CD4-positive, alpha-beta T cell treated with Interleukin-1 beta for 1 hour (primary cell): ENCODE results near the gene CARMIL1.
A peak's percentile ranks its signal among the peaks of the same experiment; 100 is the strongest.
"Not testable (repeated sequence)": the region's sequence is repeated elsewhere in the genome, so short reads cannot be mapped to it uniquely, and the experiment has no call there.

Source experiments
- DNase-seq, 2 donors: peaks; one replicate each; pipeline ENCODE4 v3.0.0-alpha.2; 2020 to 2022

CARMIL1 gene

DNA sequence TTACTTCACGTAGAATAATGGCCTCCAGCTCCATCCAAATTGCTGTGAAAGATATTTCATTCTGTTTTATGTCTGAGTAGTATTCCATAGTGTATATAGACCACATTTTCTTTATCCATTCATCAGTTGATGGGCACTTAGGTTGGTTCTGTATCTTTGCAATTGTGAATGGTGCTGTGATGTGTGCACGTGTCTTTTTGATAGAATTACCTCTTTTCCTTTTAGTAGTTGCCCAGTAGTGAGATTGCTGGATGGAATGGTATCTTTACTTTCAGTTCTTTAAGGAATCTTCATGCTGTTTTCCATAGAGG lies 91.8 kb downstream of the CARMIL1 start:
- DNase-seq = no peak

DNA sequence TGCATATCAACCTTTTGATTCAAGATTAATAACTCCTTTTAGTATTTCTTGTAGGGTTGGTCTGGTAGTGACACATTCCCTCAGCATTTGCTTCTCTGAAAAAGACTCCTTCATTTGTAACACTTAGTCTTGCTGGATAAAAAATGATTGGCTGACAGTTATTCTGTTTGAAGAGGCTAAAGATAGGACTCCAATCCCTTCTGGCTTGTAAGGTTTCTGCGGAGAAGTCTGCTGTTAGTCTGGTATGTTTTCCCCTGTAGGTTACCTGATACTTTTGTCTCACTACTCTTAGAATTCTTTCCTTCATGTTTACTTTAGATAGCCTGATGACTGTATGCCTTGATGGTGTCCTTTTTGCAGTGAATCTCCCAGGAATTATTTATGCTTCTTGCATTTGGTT lies 96.0 kb downstream of the CARMIL1 start:
- no peak for DNase-seq

DNA sequence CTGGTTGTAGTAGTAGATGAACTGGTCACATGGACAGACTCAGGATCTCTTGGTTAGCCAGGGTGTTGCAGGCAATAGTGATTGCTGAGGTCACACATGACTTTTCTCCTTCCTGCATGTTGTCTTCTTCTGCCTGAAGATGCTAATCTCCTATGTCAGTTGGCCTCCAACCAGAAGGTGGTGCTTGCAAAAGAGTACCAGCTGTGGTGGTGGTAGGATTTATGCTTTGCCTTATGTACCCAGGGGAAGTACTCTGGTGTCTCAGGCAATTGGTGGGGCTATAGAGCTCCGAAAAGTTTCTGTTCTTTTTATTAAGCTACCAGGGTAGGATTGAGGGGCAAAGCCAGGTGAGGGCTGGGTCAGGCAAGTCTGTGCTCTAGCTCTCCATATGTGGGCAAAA lies 98.5 kb downstream of the CARMIL1 start:
- no peak for DNase-seq

DNA sequence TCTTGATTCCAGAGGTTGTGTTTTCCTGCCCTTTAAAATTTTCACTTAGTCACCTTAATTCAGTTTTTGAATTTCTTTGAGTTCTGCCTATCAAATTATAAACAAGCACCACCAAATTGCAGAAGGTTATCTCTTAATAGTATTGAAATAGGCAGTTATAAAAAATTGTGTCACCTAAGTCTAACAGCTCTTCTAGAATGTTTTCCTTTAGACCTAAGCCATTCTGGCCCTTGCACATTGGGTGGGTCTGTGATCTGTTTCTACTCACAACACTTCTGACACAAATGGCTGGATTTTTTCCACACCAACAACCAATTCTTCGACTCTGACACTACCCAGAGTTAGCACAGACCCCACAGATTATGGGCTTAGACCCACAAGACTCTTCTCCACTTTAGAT lies 101.9 kb downstream of the CARMIL1 start:
- no peak for DNase-seq

DNA sequence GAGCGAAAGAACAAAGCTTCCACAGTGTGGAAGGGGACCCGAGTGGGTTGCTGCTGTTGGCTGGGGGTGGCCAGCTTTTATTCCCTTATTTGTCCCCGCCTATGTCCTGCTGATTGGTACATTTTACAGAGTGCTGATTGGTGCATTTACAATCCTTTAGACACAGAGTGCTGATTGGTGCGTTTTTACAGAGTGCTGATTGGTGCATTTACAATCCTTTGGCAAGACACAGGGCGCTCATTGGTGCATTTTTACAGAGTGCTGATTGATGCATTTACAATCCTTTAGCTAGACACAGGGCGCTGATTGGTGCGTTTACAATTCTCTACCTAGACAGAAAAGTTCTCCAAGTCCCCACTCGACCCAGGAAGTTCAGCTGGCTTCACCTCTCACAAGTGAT lies 103.3 kb downstream of the CARMIL1 start:
- not testable (repeated sequence) for DNase-seq

DNA sequence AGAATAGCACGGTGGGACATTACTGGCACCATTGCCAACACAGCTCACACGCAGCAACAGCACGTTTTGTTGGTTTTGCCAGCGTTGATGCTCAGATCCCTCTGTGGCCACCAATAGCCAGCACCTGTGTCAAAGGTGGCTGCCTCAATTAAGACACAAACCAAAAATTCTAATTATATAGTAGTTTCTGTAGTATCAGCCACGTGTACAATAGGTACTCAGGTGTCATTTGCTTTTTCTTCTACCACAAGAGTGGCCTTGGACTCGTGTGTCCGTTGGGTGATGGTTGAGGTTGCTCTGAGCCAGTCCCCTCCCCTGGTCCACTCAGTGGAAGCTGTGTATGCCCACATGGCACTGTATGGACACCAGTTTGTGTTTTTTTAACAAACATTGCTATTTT lies 105.1 kb downstream of the CARMIL1 start:
- no peak for DNase-seq

DNA sequence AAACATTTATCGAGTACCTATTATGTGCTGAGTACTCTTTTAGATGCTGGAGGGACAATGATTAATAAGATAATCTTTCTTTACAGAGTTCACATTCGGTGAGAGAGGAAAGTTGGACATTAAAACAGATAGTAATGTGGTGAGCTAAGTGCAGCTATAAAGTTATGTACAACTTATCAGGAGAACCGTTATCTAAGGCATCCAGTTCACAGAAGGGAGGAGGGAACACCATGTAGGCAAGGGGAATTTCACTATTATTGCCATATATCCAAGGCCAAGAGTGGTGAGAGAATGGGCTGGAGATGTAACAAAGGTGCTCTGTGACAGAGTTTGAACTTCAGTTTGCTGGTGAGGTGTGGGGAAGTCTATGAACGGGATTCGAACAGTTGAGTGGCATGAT lies 105.8 kb downstream of the CARMIL1 start:
- no peak for DNase-seq

DNA sequence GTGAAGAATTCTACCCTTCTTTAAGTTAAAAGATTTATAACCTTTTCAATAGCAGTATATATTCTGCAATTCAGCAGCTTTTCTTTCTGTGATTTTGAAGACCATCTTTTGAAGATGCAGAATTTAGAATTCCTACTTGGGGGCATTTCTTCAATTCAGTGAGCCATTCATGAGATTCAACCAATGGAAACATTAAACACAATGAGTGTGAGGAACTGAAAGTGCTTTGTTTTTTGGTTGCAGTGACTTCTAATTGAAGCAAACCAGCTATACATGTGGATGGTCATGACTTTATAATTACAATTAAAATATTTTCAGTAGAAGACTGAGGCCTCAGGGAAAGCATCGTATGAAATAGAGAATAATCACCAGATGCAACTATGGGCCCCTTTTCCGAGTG lies 108.3 kb downstream of the CARMIL1 start:
- no peak for DNase-seq

DNA sequence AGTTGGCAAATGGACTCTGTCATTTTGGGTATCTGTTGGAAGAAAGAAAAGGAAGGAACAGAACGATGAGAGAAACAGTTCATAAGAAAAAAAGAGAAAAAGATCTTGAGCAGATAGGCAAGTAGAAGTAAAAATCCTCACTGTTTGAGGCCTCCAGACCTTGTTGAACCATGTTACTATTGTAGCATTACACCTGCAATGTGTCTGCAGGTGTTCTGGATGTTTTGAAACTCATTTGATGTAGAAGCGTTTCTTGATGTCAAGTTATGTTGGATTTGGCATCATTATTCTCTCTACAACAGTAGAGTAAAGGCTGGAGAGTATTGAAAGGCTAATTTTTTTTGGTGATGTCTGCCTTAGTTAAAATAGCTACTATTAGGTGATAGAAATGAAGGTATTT lies 108.7 kb downstream of the CARMIL1 start:
- no peak for DNase-seq

DNA sequence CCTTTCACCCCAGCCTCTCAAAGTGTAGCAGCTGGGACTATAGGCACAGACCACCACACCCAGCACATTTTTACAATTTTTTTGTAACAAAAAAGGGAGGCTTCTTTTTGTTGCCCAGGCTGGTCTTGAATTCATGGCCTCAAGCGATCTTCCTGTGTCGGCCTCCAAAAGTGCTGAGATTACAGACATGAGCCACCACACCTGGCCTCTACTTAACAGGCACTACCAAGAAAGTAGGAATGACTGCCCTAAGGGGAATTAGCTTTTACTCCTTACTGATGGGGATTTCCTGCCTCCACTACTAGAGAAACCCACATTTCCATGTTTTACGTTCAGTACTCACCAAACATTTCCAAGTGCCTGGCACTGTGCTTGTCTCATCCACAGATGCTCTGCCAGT lies 109.6 kb downstream of the CARMIL1 start:
- no peak for DNase-seq

DNA sequence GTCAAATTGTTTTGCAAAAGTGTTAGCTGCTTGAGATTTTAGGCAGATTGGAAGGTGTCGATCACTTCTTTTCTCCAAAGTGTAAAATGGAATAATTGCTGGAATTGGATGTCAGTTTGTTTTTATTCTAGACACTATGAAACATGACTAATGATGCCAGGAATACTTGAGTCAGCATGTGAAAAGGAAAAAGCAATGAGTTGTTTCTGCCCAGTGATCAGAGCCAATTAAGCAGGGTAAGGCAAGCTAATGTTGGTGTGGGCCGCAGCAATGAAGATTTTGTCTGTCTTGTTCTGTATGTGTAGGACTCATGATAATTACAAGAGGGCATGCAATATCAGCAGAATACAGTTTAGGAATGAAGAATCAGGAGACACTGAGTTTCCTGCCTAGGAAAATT lies 110.3 kb downstream of the CARMIL1 start:
- no peak for DNase-seq

DNA sequence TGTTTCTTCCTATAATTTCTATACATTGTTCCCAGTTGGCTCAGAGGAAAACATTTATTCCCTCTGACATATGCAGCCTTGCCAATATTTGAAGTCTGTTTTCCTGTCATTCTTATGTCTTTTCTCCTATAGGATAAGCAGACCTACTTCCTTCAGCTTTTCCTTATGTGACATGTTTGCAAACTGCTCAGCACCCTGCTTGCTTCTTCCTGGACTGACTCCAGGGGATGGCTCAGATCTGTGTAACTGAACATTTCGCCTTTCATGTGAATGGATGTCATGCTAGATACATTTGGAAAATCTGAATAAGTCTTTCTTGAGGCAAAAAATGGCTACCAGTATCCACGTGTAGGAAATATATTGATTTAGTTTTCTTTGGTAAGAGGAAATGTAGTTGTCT lies 113.2 kb downstream of the CARMIL1 start:
- no peak for DNase-seq

DNA sequence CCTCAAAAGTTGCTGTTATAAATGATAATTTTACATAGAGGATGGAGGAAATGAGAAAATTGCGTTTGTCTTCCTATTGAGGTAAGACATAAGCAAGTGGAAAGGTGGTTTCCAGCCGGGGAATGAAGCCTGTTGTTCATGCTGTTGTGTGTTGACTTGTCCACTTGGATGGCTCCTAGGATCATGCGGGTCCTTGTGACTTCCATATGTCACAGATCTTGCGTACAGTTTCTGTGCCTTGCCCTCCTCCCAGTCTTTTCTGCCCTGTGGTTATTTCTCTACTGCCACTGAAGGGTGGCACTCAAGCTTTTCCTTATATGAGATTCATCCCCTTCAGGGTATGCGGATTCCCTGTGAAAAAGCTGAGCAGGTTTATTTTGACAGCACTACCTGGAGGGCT lies 116.6 kb downstream of the CARMIL1 start:
- DNase-seq = no peak

DNA sequence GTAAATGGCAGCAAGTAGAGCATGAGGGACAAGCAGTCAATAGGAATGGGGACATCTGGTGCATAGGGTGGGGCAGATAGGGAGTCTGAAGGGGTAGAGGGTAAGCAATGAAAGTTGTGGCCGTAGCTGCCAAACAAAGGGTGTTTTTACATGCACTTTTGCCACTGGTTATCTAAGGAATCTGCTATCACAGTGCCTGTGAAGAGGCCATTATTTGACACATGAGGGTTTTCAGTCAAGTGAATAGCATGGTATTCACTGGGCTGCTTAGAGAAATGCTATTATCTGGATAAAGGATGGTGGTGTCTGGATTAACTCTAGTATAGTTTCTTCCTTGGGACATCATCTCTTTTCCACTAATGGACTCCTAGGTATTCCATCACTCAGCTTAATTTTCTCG lies 118.2 kb downstream of the CARMIL1 start:
- no peak for DNase-seq

DNA sequence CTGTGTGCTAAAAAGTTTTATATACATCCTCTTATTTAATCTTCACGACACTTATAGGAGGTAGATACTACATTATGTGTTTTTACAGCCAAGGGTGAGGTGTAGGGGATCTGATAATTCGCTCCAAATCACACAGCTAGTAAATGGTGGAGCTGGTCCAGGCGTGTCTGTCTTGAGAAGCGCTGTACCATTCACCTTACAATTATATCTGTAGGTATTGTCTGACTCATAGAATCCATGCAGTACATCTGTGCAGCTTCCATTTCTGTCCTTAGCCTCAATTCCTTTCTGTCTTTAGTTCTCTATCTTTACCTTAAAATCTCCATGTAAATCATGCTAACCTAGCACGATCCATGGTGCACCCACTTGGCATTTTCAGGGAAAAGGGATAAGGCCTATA lies 120.7 kb downstream of the CARMIL1 start:
- DNase-seq = no peak

DNA sequence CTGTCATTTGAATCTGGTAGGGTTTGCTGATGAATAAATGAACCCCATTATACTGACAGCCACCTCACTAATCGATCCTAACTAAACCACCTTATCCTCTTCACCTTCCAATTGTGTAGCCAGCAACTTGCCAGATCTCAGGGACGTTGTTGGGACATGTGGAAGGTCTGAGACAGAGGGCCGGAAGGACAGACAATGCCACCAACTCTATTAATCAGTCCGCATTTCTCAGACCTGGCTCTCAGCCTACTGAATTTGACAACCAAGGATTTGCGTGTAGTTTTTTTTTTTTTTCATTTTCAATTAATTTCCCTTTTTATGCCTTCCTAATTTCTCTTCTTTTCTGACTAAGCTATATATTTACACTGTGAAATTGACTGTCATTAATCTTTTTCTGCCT lies 122.5 kb downstream of the CARMIL1 start:
- no peak for DNase-seq

DNA sequence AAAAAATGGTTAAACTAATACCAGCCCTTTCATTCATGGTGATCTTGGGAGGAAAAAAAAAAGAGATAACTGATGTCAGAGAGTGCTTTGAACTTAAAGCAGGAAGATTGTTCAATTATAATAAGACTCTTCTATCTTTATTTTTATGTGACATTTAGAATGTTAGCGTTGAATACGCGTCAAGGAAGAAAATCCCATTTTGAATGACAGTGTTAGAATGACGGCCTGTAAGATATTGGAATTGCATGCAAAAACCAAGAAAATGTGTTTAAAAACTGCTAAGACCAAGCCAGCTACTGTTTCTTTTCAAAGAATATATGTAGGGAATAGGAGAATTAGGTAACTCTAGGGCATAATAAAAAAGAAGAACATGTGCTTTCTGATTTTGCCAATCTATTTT lies 123.0 kb downstream of the CARMIL1 start:
- DNase-seq = no peak

DNA sequence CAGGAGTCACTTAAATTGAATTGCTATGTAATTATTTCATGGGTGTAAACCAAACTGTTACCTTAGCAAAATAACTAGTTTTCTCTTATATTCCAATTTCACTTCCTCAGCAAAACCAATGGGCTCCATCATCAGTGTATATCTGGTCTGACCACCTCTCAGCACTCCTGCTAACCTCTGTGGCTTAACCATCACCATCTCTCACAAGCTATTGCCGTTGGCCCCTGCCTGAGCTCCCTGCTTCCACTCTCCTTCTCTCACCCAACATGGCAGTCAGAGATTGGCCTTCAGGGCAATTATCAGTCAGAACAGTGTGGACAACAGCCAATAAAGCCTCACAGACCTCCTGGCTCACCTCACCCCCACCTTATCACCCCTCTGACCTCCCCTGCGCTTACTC lies 124.0 kb downstream of the CARMIL1 start:
- no peak for DNase-seq

DNA sequence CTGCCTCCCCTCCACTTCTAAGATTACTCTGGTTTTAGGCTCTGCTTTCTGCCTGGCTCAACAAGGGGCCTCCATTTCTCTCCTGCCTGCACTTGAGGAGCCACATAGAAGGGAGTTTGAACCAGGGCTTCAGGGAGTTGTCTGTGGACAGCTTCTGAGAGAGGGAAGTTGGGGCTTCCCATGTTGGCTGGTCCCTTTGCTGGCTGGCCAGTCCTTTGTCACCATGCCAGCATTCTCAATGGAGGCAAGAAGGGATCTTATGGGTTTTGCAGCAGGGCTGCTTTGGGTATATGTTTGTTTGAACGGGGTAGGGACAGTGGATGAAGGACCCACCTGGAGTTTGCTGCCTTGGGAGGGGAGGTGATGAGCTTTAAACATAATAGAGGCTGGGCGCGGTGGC lies 124.9 kb downstream of the CARMIL1 start:
- no peak for DNase-seq

DNA sequence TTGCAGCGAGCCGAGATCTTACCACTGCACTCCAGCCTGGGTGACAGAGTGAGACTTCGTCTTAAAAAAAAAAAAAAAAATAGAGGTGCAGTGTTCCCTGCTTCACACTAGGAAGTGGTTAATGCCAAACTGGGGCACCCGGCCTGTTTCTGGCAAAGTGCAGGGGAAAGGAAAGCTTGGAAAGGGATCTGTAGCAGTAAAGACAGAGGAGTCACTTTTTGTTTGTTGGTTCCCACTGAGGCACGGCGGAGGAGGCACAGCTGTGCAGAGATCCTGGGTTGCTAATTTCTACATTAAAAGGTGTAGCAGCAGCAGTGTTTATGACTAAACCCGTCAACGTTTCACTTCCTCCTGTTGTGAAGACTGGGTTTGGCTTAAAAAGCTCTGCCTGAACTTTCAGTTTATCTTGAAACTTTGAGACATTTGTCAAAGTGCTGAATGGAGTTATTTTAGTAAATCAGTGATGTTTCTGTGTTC lies 125.6 kb downstream of the CARMIL1 start:
- peak; percentile 34 to 38 for DNase-seq

DNA sequence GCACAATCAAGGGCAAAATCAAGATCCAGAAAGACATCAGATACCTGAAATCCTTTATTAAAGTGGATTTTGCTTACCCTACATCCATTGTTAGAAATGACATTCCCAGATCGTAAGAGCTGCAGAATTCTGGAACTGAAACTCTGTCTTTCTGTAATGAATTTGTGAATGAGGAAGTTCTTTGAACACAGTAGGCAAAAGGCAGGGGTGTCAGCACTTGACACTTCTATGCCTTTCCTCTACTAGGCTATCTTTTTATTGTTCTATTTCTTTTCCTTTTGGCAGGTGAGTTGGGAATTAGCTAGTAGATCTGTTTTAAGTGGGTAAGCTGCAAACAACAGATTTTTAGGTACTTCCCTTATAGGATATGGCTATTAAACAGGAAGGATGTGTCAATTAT lies 126.3 kb downstream of the CARMIL1 start:
- DNase-seq = no peak

DNA sequence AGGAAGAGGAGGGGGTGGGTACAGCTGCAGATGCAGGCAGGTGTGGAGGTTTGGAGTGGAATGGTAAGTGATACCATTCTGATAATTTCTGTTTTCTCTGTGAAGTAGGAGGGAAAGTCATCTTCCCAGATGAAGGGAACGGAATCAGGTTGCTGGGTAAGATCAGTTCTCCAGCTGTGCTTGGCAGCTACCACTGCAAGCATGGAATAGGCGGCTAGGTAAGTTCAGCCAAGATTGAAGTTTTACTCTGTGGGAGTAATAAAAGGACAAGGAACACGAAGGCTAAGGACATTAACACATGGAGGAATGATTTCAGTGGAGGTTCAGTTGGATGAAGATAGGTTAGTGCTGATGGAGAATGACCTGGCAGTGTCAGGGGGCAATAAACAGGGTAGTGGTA lies 128.3 kb downstream of the CARMIL1 start:
- no peak for DNase-seq

DNA sequence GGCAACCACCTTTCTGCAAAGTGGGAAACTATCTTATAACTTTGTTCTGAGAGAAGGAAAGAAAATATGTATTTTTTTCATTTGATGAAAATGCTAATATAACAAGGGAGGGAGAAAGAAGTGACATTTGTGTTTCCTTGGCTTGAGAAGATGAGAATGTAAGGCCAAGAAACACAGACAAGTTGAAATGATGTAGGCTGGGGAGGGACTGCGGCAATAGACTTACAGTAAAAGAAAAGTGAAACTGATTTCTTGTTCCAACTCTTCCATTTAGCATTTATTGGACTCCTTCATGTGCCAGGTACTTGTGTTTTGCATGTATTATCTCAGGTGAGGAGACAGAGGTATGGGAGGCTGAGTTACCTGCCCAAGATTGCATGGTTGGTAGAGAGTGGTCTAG lies 130.9 kb downstream of the CARMIL1 start:
- DNase-seq = peak in 1 of 2 donors; percentile 18

DNA sequence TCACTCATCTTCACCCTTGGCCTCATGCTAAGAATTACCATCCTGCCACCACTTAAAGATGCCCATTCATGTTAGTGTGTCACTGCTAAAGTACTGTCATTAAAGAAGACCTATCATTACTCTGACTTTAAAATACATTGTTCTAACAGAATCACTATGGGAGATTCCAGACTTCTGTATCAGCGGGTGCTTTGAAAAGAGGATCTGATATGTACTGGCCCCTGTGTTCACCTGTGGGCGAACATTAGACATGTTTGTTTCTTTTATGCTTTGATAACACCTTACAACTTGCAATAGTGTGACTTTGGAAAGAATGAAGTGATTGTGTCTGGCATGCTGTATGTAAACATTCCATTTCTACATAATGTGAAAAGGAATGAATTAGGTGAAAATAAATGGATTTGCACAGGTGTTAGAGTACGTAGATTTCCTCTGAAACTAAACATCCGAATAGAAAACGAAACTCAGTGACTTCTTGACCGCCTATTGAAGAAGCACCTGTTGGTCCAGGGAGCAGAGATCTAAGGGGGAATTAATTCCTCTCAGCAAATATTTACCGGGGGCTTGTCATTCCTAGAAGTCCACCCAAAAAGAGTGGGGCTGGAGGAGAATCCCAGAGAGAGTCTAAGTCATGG lies 132.3 kb downstream of the CARMIL1 start:
- no peak for DNase-seq

DNA sequence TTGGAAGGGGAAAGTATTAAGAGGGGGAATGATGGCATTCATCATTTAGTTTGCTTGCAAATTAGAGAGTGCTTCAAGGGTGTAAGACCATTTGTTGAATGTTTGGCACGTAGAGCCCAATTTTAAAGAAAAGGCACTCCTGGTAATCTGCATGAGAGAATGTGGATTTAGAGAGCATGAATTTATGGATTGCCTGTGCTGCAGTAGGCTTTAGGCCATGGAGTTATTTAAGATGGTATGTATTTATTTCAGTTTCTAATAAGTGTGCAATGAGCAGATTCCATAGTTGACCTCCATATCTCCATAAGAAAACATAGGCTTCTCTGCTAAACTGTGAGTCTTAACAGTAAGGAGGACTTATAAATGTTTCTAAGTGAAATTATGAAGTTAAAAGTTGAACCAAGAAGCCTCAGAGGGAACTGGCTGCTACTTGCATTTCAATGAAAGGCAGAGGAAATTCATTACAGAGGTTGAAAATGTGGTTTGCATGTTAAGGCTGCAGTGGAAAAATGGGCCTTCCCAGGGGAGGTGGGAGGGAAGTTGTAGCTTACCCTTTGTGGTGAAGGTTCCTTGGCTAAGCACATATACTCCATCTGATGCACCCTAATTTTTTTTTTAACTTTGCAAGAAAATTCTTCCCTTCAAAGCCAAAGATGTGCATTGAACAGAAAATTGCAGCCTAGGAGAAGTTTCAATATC lies 134.2 kb downstream of the CARMIL1 start:
- no peak for DNase-seq
